ENCODE data around the gene FLYWCH1.

Gene FLYWCH1

DNA sequence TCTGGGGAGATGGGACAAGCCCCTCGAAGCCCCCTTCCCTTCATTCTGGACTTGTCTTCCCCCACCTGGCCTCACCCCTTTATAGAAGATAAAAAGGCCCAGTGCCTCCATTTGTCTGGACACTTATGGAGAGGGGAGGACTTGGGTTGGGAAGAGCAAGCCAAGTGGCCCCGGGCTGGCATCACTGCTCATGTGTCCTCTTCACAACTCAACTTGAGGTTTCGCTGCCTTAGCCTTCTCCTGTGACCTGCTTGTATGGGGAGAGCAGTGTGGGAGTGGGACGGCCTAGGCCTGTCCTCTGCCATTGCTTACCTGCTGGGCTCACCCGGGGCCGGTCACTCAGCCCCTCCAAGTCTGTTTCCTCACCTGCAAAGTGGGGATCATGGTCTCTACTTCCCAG lies 58.8 kb downstream of the FLYWCH1 start:
- no peak for DNase-seq

DNA sequence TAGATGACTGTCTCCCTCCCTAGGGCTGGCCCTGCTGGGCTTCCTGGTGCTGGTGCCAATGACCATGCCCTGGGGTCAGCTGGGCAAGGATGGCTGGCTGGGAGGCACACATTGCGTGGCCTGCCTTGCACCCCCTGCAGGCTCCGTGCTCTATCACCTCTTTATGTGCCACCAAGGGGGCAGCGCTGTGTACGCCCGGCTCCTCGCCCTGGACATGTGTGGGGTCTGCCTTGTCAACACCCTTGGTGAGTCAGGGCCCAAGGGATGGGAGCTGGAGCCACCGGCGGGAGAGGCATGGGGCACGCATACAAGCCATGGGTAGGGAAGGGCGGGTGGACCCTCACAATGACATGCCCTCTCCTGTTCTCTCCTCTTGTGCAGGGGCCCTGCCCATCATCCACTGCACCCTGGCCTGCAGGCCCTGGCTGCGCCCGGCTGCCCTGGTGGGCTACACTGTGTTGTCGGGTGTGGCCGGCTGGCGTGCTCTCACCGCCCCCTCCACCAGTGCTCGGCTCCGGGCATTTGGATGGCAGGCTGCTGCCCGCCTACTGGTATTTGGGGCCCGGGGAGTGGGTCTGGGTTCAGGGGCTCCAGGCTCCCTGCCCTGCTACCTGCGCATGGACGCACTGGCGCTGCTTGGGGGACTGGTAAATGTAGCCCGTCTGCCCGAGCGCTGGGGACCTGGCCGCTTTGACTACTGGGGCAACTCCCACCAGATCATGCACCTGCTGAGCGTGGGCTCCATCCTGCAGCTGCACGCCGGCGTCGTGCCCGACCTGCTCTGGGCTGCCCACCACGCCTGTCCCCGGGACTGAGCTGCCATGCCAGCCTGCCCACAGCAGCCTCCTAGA lies 59.6 kb downstream of the FLYWCH1 start:
- DNase-seq, result no peak

DNA sequence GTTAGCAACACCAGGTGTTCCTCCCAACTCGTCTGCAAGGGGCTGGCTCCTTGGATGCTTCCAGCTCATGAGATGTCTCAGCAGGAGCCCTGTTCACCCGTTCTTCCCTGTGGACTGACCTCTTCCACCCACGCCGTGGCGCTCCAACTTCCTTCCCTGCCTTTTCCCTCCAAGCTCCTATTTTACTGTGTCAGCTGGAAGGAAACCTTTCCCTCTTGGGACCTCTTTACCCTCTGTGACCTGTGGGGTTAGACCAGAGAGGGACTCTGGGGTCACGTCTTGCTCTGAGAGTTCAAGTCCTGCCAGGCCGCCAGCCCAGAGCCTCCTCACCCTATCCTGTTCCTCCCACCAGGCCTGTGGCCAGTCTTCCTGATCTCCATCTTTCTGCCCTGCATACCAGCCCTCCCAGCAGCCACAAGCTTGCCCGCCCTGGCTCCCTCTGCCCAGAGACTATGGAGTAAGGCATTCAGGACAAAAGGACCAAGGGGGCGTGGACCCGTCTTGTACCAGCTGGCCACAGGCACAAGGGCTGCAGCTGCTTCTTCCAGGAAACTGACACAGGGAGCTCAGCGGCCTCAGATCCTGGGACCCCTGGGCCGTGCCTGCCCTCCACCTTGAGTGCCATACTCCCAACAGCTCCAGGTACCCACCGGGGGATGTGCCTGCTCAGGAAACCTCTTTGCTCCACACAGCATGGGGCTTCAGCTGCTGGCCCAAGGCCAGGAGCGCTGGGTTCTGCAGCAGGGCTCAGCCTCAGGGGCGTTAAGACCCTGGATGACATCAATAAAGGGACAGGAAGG lies 60.5 kb downstream of the FLYWCH1 start:
- DNase-seq, result no peak

DNA sequence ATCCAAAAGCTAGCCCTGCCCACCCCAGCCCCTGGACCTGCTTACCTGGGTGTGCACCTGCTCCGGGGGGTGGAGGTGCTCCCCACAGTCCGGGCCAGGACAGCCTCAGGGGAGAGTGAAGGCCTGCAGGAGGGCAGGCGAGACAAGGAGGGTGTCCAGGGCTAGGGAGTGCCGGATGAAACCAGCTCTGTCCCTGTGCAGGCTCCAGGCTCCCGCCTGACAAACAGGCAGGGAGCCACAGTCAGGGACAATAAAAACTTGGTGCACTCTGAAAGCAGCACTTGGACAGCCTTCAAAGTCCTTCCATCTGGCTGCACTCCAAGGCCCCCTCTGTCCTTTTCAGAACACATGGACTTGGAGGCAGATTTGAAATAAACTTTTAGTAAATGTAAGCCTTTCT lies 61.4 kb downstream of the FLYWCH1 start:
- no peak for DNase-seq

- DNase-seq, result no peak
These were observed 62.0 kb downstream of the FLYWCH1 start for GRCh38 chr16:2973605-2974318.

GRCh38 chr16:2974319-2975056 lies 62.8 kb downstream of the FLYWCH1 start:
- no peak for DNase-seq

DNA sequence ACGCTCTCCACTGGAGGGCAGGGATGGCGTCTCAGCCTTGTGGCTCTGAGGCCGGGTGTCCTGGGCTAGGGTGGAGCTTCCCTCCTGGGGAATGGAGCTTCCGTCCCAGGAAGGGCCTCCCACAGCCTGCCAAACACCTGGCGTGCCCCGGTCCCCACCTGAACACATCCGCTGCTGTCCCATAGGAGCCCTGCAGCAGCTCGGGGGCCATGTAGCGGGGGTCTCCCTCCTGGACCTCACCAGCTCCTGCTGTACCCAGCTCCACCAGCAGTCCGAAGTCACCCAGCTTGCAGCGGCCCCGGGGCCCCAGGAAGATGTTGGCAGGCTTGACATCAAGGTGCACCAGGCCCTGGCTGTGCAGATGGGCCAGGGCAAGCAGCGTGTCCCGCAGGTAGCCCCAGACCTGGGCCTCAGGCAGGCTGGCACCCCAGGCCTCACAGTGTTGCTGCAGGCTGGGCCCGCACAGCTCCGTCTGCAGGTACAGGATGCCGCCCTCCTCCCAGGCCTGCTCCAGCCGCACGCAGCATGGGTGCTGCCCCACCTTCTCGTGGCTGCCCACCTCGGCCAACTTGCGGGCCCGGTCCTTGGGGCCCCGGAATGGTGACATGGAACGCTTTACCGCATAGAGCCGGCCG lies 63.5 kb downstream of the FLYWCH1 start:
- DNase-seq, result no peak

- DNase-seq, result no peak
These were observed 64.5 kb downstream of the FLYWCH1 start for GRCh38 chr16:2976201-2976600.

GRCh38 chr16:2976673-2977072 lies 64.9 kb downstream of the FLYWCH1 start:
- DNase-seq, result no peak

GRCh38 chr16:2977440-2977839 lies 65.7 kb downstream of the FLYWCH1 start:
- DNase-seq, result no peak

- DNase-seq, result no peak
These were observed 68.0 kb downstream of the FLYWCH1 start for GRCh38 chr16:2979669-2980226.

- peak; percentile 54 to 83 for DNase-seq
These were observed 68.8 kb downstream of the FLYWCH1 start, which contains the start of gene PKMYT1 for GRCh38 chr16:2980227-2981176. Gene PKMYT1 (minus strand): TSS chr16:2980446. CDS start chr16:2979657, 789 bp downstream.

GRCh38 chr16:2981177-2981898 lies 69.6 kb downstream of the FLYWCH1 start:
- no peak for DNase-seq

- no peak for DNase-seq
These were observed 70.1 kb downstream of the FLYWCH1 start for GRCh38 chr16:2981899-2982250.

DNA sequence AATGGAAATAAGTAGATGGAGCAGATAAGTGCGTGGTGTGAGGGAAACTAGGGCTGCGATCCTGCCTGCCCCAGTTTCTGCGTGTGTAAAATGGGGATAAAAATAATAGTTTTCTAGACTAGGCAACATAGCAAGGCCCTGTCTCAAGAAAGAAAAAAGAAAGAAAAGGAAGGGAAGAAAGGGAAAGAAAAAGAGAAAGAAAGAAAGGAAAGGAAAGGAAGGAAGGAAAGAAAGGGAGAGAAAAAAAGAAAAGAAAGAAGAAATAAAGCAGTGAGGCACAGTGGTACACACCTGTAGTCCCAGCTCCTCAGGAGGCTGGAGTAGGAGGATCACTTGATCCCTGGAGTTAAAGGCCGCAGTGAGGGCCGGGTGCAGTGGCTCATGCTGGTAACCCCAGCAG lies 70.7 kb downstream of the FLYWCH1 start:
- DNase-seq, result no peak

GRCh38 chr16:2983706-2984136 lies 72.0 kb downstream of the FLYWCH1 start:
- peak; percentile 7 to 70 for DNase-seq

DNA sequence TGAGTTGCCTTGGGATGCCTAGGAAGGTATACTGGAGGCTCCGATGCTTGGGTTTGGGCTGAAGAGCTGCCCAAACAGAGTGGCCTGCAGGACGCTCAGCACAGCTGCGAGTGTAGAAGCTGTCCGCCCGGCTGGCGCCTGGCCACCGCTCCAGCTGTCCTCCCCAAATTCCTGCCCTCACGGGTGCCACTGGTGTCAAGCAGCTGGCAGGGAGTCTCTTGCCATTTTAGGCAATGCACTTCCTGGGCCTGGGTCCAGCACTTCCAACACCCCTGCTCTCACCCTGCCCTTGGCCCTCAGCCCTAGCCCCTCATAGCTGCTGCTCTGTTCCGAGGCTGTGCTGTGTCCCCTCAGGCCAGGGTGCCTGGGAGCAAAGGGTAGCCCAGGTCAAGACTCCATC lies 73.7 kb downstream of the FLYWCH1 start:
- DNase-seq, result no peak

- DNase-seq, result no peak
These were observed 74.2 kb downstream of the FLYWCH1 start for GRCh38 chr16:2985893-2986355.

GRCh38 chr16:2986623-2987188 lies 75.0 kb downstream of the FLYWCH1 start:
- DNase-seq, result no peak
